PC-3 (cell line): ENCODE data around the gene WHRN. TPM values are rescaled to one million over a fixed set of nuclear protein-coding genes. Genes with fewer than 3 reads are reported as not detected.

ENCODE experiments used
- ATAC-seq: fragments of 200-7000 bp; cut with Tn5 transposase; 2 replicates; pipeline ENCODE4 v1.9.1; 2020; ENCODE audit warnings: mild to moderate bottlenecking, moderate library complexity
- BruUV-seq: library from RNA; stranded (reverse); fragments of 400-500 nt; replicated peaks from 2 replicates; lab custom pipeline; 2021; lab: Mats Ljungman, UMichigan
- CTCF ChIA-PET: fragments of 300-600 bp; sonication (Branson Sonifier 250); formaldehyde crosslinking; loops from one replicate; lab custom pipeline; 2022; ENCODE audit warnings: antibody characterized with exemption; lab: Charles Lee
- POLR2A ChIA-PET: fragments of 300-600 bp; sonication (Branson Sonifier 250); formaldehyde crosslinking; loops from one replicate; lab custom pipeline; 2022; ENCODE audit warnings: antibody characterized with exemption; ENCODE audit not compliant: unreplicated experiment; lab: Charles Lee
- DNase-seq: peaks from one replicate; pipeline ENCODE4 v3.0.0-alpha.2; 2015
- H2AFZ ChIP-seq: fragments of 300-600 bp; sonication (generic); 2 replicates; pipeline ENCODE4 v1.6.0; 2016; ENCODE audit warnings: antibody characterized with exemption, low read length
- H3F3A ChIP-seq: fragments of 300-600 bp; sonication (generic); one replicate; pipeline ENCODE4 v1.6.0; 2017; ENCODE audit warnings: antibody characterized with exemption, low read length, control low read depth, mild to moderate bottlenecking; ENCODE audit not compliant: unreplicated experiment
- H3K27ac ChIP-seq: fragments of 300-600 bp; sonication (generic); 2 replicates; pipeline ENCODE4 v1.5.1; 2016; ENCODE audit warnings: mild to moderate bottlenecking, low read length
- H3K27me3 ChIP-seq: fragments of 300-600 bp; sonication (generic); 2 replicates; pipeline ENCODE4 v1.6.1; 2016; ENCODE audit warnings: low read length, mixed read lengths
- H3K36me3 ChIP-seq: fragments of 300-600 bp; sonication (generic); 2 replicates; pipeline ENCODE4 v1.6.1; 2016; ENCODE audit warnings: low read depth, mixed run types, low read length, mixed read lengths
- H3K4me1 ChIP-seq: fragments of 300-600 bp; sonication (generic); 2 replicates; pipeline ENCODE4 v1.5.1; 2016; ENCODE audit warnings: low read length; ENCODE audit not compliant: insufficient read depth
- H3K4me2 ChIP-seq: fragments of 300-600 bp; sonication (generic); 2 replicates; pipeline ENCODE4 v1.6.0; 2016; ENCODE audit warnings: low read length
- H3K4me3 ChIP-seq: fragments of 300-600 bp; sonication (generic); 2 replicates; pipeline ENCODE4 v1.5.1; 2016; ENCODE audit warnings: mild to moderate bottlenecking, low read length, mixed read lengths
- H3K79me2 ChIP-seq: fragments of 300-600 bp; sonication (generic); 2 replicates; pipeline ENCODE4 v1.6.1; 2017; ENCODE audit warnings: low read length, mixed read lengths
- H3K9ac ChIP-seq: fragments of 300-600 bp; sonication (generic); 2 replicates; pipeline ENCODE4 v1.6.0; 2016; ENCODE audit warnings: mild to moderate bottlenecking, low read length
- H3K9me2 ChIP-seq: fragments of 300-600 bp; sonication (generic); replicated peaks from 2 replicates; pipeline ENCODE4 v1.6.1; 2016; ENCODE audit warnings: mixed run types, low read length, mixed read lengths
- H3K9me3 ChIP-seq: fragments of 300-600 bp; sonication (generic); 2 replicates; pipeline ENCODE4 v1.6.1; 2016; ENCODE audit warnings: low read length, mixed read lengths
- H4K20me1 ChIP-seq: fragments of 300-600 bp; sonication (generic); 2 replicates; pipeline ENCODE4 v1.6.1; 2016; ENCODE audit warnings: low read length, mixed read lengths
- EZH2 ChIP-seq: fragments of 300-600 bp; sonication (generic); IDR thresholded peaks from one replicate; pipeline ENCODE4 v1.6.1; 2017; ENCODE audit warnings: antibody characterized with exemption, mild to moderate bottlenecking, low read length; ENCODE audit not compliant: unreplicated experiment
- EZH2phosphoT487 ChIP-seq: fragments of 300-600 bp; sonication (generic); IDR thresholded peaks from 2 replicates; pipeline ENCODE4 v1.6.1; 2018; ENCODE audit warnings: mild to moderate bottlenecking, antibody characterized with exemption, low read length, borderline replicate concordance
- intact Hi-C: fragments of 100-400 bp; cut with micrococcal nuclease; formaldehyde crosslinking; loops from 2 replicates; pipeline ENCODE4 v1.9.0; 2023
- total RNA-seq: library from RNA; depleted of rRNA; stranded (reverse); fragments of >200 nt; gene quantifications from 2 replicates; pipeline ENCODE4 v1.2.3, GENCODE V29; 2014
- TF ChIP-seq, protein P1 (sequence below): fragments of 300-600 bp; sonication (generic); conservative IDR thresholded peaks from 2 replicates; pipeline ENCODE4 v1.5.1; 2017; ENCODE audit warnings: antibody characterized with exemption, low read depth, mild to moderate bottlenecking, low read length

Gene WHRN
- total RNA-seq, 1 experiment from 2014 or later: 10.5 TPM

DNA sequence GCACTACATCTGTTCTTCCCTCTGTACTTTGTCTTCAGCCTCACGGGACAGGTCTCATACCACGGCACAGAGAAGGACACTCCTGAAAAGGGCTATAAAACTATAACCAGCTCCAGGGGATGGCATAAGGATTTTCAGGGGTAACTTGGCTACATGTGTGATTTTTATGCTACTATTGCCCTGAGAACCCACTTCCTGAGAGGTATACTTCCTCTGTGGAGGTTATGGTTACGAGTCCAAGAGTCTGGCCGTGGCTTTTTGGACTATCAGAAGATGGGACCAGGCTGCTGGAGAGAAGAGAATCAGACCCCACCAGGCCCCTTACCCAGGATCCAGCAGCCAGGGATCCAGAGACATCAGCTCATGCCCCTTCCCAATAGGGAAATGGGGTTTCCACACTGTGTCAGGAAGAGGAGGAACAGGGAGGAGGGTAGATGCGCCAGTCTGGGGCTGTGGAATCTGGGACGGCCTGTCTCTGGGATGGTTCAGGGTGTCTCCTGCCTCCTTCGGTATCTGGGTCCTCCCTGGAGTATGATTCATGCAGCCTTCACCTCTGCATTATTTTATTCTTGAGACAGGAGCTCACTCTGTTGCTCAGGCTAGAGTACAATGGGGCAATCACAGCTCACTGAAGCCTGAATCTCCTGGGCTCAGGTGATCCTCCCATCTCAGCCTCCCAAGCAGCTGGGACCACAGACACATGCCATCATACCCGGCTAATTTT lies 29.7 kb downstream of the WHRN start:
- intact Hi-C loops: no loop called here

GRCh38 chr9:114474425-114474824 lies 30.8 kb downstream of the WHRN start:
- no TSS peak for BruUV-seq
- ChIA-PET CTCF (no interaction called here), POLR2A (no interaction called here)
- DNase-seq (no peak), ATAC-seq (no peak)
- Histone ChIP-seq H3K27ac (no peak overlapping the region), H3K4me3 (no peak overlapping the region), H3K27me3 (no peaks in the 10 kb centered on the region), H3K9me2 (no peaks in the 10 kb centered on the region), H3K4me1 (no peaks in the 10 kb centered on the region), H3K9me3 (no peaks in the 10 kb centered on the region), H3K4me2 (no peak overlapping the region), H3K79me2 (no peaks in the 10 kb centered on the region), H3K9ac (no peak overlapping the region), H3F3A (no peaks in the 10 kb centered on the region), H3K36me3 (no peaks in the 10 kb centered on the region), H2AFZ (no peak overlapping the region), H4K20me1 (no peaks in the 10 kb centered on the region)
- TF ChIP-seq, protein P1, sequence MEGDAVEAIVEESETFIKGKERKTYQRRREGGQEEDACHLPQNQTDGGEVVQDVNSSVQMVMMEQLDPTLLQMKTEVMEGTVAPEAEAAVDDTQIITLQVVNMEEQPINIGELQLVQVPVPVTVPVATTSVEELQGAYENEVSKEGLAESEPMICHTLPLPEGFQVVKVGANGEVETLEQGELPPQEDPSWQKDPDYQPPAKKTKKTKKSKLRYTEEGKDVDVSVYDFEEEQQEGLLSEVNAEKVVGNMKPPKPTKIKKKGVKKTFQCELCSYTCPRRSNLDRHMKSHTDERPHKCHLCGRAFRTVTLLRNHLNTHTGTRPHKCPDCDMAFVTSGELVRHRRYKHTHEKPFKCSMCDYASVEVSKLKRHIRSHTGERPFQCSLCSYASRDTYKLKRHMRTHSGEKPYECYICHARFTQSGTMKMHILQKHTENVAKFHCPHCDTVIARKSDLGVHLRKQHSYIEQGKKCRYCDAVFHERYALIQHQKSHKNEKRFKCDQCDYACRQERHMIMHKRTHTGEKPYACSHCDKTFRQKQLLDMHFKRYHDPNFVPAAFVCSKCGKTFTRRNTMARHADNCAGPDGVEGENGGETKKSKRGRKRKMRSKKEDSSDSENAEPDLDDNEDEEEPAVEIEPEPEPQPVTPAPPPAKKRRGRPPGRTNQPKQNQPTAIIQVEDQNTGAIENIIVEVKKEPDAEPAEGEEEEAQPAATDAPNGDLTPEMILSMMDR: no peak
- TF ChIP-seq EZH2phosphoT487 (no peak), EZH2 (no peak)
- intact Hi-C loops: no loop called here

More for the DNA sequence above, 29.7 kb downstream of the WHRN start:
- Histone ChIP-seq H3K27me3 (no peaks in the 10 kb centered on the region), H3K79me2 (no peaks in the 10 kb centered on the region), H4K20me1 (no peaks in the 10 kb centered on the region), H3F3A (no peaks in the 10 kb centered on the region), H3K9me2 (no peaks in the 10 kb centered on the region), H3K4me3 (no peak overlapping the region), H3K4me2 (no peak overlapping the region), H3K36me3 (no peaks in the 10 kb centered on the region), H3K4me1 (no peaks in the 10 kb centered on the region), H2AFZ (no peak overlapping the region), H3K9ac (no peak overlapping the region), H3K9me3 (no peaks in the 10 kb centered on the region), H3K27ac (no peak overlapping the region)
- POLR2A ChIA-PET: no interaction called here
- CTCF ChIA-PET: no interaction called here
- DNase-seq: no peak
- no peak for TF ChIP-seq EZH2
- TF ChIP-seq, protein P1: no peak
- TF ChIP-seq EZH2phosphoT487: no peak
- BruUV-seq: no TSS peak
- no peak for ATAC-seq

DNA sequence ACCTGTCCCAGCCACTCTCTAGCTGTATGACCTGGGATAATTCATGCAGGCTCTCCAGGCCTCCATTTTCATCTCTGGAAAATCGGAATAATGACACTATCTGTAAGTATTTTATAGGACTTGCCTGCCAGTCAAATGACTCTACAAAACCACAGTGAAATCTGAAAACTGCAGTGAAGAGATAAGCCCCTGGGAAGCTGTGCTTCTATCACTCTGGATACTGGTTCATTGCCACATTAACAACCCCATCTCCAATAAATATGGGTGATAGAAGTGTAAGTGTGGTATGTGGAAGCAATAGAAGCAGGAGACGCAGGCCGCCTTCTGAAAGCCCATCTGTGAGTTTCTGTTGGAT lies 31.8 kb downstream of the WHRN start:
- Histone ChIP-seq H3K4me1 (no peaks in the 10 kb centered on the region), H3K27ac (no peak overlapping the region), H3K9ac (no peak overlapping the region), H3K79me2 (no peaks in the 10 kb centered on the region), H3K4me2 (no peak overlapping the region), H3K9me3 (no peaks in the 10 kb centered on the region), H2AFZ (no peak overlapping the region), H3K36me3 (no peaks in the 10 kb centered on the region), H3F3A (no peaks in the 10 kb centered on the region), H3K27me3 (no peaks in the 10 kb centered on the region), H3K9me2 (no peaks in the 10 kb centered on the region), H4K20me1 (no peaks in the 10 kb centered on the region), H3K4me3 (no peak overlapping the region)
- BruUV-seq: no TSS peak
- intact Hi-C loops: no loop called here
- ChIA-PET POLR2A (no interaction called here), CTCF (no interaction called here)
- DNase-seq (no peak), ATAC-seq (no peak)
- TF ChIP-seq EZH2phosphoT487 (no peak), EZH2 (no peak)
- TF ChIP-seq, protein P1: no peak
